Neural cell (in vitro differentiated cells): ENCODE measurements around the gene HMCN2. TPM values are rescaled to one million over a fixed set of nuclear protein-coding genes. Genes with fewer than 3 reads are reported as not detected.

Experiments
- H2AFZ ChIP-seq: fragments of 200-600, 300-800 bp; sonication (generic), shearing (Covaris generic); 2 replicates; pipeline ENCODE4 v1.6.0; 2014; ENCODE audit warnings: low read depth, mild to moderate bottlenecking, antibody characterized with exemption, low read length, moderate library complexity
- H3F3A ChIP-seq: fragments of 200-600 bp; shearing (Covaris generic); 2 replicates; pipeline ENCODE4 v1.6.1; 2016; ENCODE audit warnings: mild to moderate bottlenecking, moderate library complexity, mixed read lengths, antibody characterized with exemption, low read length; ENCODE audit not compliant: insufficient read depth, poor library complexity, severe bottlenecking
- H3K27ac ChIP-seq: fragments of 200-600, 300-800 bp; sonication (generic), shearing (Covaris generic); 2 replicates; pipeline ENCODE4 v1.5.1; 2014; ENCODE audit warnings: mild to moderate bottlenecking, low read length, moderate library complexity
- H3K27me3 ChIP-seq: fragments of 300-800, 200-600 bp; sonication (generic), shearing (Covaris generic); 2 replicates; pipeline ENCODE4 v1.6.0; 2014; ENCODE audit warnings: mild to moderate bottlenecking, low read depth, low read length, moderate library complexity; ENCODE audit not compliant: insufficient read depth
- H3K36me3 ChIP-seq: fragments of 300-800, 200-600 bp; sonication (generic), shearing (Covaris generic); 2 replicates; pipeline ENCODE4 v1.5.1; 2014; ENCODE audit warnings: mild to moderate bottlenecking, antibody characterized with exemption, low read length, moderate library complexity; ENCODE audit not compliant: insufficient read depth
- H3K4me2 ChIP-seq: fragments of 300-800, 200-600 bp; sonication (generic), shearing (Covaris generic); 2 replicates; pipeline ENCODE4 v1.6.0; 2014; ENCODE audit warnings: mild to moderate bottlenecking, low read length
- H3K4me3 ChIP-seq: fragments of 300-800, 200-600 bp; sonication (generic), shearing (Covaris generic); 2 replicates; pipeline ENCODE4 v1.5.1; 2014; ENCODE audit warnings: mild to moderate bottlenecking, low read length, moderate library complexity
- H3K79me2 ChIP-seq: fragments of 200-600 bp; shearing (Covaris generic); replicated peaks from 2 replicates; pipeline ENCODE4 v1.6.0; 2014; ENCODE audit warnings: mild to moderate bottlenecking, low read length, moderate library complexity; ENCODE audit not compliant: insufficient read depth
- H3K9ac ChIP-seq: fragments of 300-800, 200-600 bp; sonication (generic), shearing (Covaris generic); 2 replicates; pipeline ENCODE4 v1.6.1; 2016; ENCODE audit warnings: mild to moderate bottlenecking, low read length, mixed read lengths
- H3K9me2 ChIP-seq: fragments of 200-600 bp; shearing (Covaris generic); 2 replicates; pipeline ENCODE4 v1.6.1; 2016; ENCODE audit warnings: mild to moderate bottlenecking, low read length, mixed read lengths; ENCODE audit not compliant: insufficient read depth
- H3K9me3 ChIP-seq: fragments of 200-600, 300-800 bp; sonication (generic), shearing (Covaris generic); 2 replicates; pipeline ENCODE4 v1.6.1; 2016; ENCODE audit warnings: mild to moderate bottlenecking, mixed run types, low read length, moderate library complexity, mixed read lengths
- H4K20me1 ChIP-seq: fragments of 200-600 bp; shearing (Covaris generic); 2 replicates; pipeline ENCODE4 v1.6.1; 2016; ENCODE audit warnings: mild to moderate bottlenecking, mixed run types; ENCODE audit not compliant: insufficient read depth
- EP300 ChIP-seq: fragments of 450-650 bp; conservative IDR thresholded peaks from 2 replicates; pipeline ENCODE4 v1.6.1; 2014; ENCODE audit warnings: antibody characterized with exemption, mild to moderate bottlenecking, moderate library complexity; ENCODE audit not compliant: poor library complexity, severe bottlenecking
- EZH2 ChIP-seq: fragments of 200-600, 300-800 bp; shearing (Covaris generic), sonication (generic); IDR thresholded peaks from 2 replicates; pipeline ENCODE4 v1.6.1; 2014; ENCODE audit warnings: antibody characterized with exemption, low read length, borderline replicate concordance, mild to moderate bottlenecking; ENCODE audit not compliant: insufficient read depth, poor library complexity, severe bottlenecking
- MXI1 ChIP-seq: fragments of 450-650 bp; conservative IDR thresholded peaks from 2 replicates; pipeline ENCODE4 v1.6.1; 2014; ENCODE audit warnings: antibody characterized with exemption, mild to moderate bottlenecking; ENCODE audit not compliant: poor library complexity, severe bottlenecking
- POLR2AphosphoS5 ChIP-seq: IDR thresholded peaks from 2 replicates; pipeline ENCODE4 v1.6.1; 2012
- RAD21 ChIP-seq: fragments of 450-650 bp; conservative IDR thresholded peaks from 2 replicates; pipeline ENCODE4 v1.6.1; 2014; ENCODE audit warnings: antibody characterized with exemption, mild to moderate bottlenecking, moderate library complexity
- SMC3 ChIP-seq: fragments of 450-650 bp; conservative IDR thresholded peaks from 2 replicates; pipeline ENCODE4 v1.6.1; 2014; ENCODE audit warnings: antibody characterized with exemption, mild to moderate bottlenecking, moderate library complexity; ENCODE audit not compliant: poor library complexity
- TAF1 ChIP-seq: IDR thresholded peaks from 2 replicates; pipeline ENCODE4 v1.6.1; 2012; ENCODE audit warnings: low read depth
- polyA plus RNA-seq: library from polyadenylated mRNA; depleted of rRNA; stranded (reverse); fragments of >200 nt; gene quantifications from 2 replicates; pipeline ENCODE4 v1.2.3, GENCODE V29; 2014
- TF ChIP-seq, protein P1 (sequence below): fragments of 450-650 bp; IDR thresholded peaks from 2 replicates; pipeline ENCODE4 v1.5.1; 2014; ENCODE audit warnings: antibody characterized with exemption, mild to moderate bottlenecking, moderate library complexity; ENCODE audit not compliant: poor library complexity, severe bottlenecking
- TF ChIP-seq, protein P2 (sequence below): IDR thresholded peaks from 2 replicates; pipeline ENCODE4 v1.6.1; 2012; ENCODE audit warnings: borderline replicate concordance

The HMCN2 gene
- polyA plus RNA-seq, 1 donor from 2014 or later: 1.7 TPM

DNA sequence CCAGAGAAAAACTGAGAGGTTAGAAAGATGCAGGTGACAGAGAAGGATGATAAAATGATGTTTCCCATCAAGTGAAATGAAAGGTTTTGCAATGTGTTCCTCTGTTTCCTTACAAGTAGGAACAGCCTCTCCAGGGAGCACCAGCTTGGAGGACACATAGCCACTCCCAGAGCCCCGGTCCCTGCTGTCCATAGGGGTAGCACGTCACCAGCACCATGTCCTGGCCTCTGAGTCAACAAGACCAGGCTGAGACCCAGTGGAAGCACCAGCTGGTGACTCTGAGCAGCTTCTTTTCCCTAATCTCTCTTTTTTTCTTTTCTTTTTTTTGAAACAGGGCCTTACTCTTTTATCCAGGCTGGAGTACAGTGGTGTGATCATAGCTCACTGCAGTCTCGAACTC, 19.4 kb upstream of the HMCN2 start:
- H3K27me3 ChIP-seq: no peaks in the 10 kb centered on the region
- no peak overlapping the region for H3K4me2 ChIP-seq
- H3F3A ChIP-seq: no peaks in the 10 kb centered on the region
- no peak overlapping the region for H3K9ac ChIP-seq
- no peak for TF ChIP-seq POLR2AphosphoS5
- no peak for TF ChIP-seq MXI1
- TF ChIP-seq EZH2: no peak
- H4K20me1 ChIP-seq: no peaks in the 10 kb centered on the region
- no peak overlapping the region for H2AFZ ChIP-seq
- no peaks in the 10 kb centered on the region for H3K9me3 ChIP-seq
- no peak overlapping the region for H3K4me3 ChIP-seq
- no peak overlapping the region for H3K27ac ChIP-seq
- H3K9me2 ChIP-seq: no peaks in the 10 kb centered on the region
- no peaks in the 10 kb centered on the region for H3K36me3 ChIP-seq
- no peaks in the 10 kb centered on the region for H3K79me2 ChIP-seq

GRCh38 chr9:130254747-130255630, 10.6 kb upstream of the HMCN2 start:
- H4K20me1 ChIP-seq: no peaks in the 10 kb centered on the region
- H3K36me3 ChIP-seq: no peaks in the 10 kb centered on the region
- H3F3A ChIP-seq: no peaks in the 10 kb centered on the region
- H2AFZ ChIP-seq: no peak overlapping the region
- no peak overlapping the region for H3K4me2 ChIP-seq
- no peaks in the 10 kb centered on the region for H3K79me2 ChIP-seq
- H3K9ac ChIP-seq: no peak overlapping the region
- no peaks in the 10 kb centered on the region for H3K9me2 ChIP-seq
- H3K4me3 ChIP-seq: no peak overlapping the region
- TF ChIP-seq, protein P1, sequence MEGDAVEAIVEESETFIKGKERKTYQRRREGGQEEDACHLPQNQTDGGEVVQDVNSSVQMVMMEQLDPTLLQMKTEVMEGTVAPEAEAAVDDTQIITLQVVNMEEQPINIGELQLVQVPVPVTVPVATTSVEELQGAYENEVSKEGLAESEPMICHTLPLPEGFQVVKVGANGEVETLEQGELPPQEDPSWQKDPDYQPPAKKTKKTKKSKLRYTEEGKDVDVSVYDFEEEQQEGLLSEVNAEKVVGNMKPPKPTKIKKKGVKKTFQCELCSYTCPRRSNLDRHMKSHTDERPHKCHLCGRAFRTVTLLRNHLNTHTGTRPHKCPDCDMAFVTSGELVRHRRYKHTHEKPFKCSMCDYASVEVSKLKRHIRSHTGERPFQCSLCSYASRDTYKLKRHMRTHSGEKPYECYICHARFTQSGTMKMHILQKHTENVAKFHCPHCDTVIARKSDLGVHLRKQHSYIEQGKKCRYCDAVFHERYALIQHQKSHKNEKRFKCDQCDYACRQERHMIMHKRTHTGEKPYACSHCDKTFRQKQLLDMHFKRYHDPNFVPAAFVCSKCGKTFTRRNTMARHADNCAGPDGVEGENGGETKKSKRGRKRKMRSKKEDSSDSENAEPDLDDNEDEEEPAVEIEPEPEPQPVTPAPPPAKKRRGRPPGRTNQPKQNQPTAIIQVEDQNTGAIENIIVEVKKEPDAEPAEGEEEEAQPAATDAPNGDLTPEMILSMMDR: no peak
- TF ChIP-seq MXI1 (no peak), SMC3 (no peak), TAF1 (no peak), EZH2 (no peak), EP300 (no peak), RAD21 (no peak), POLR2AphosphoS5 (no peak)
- TF ChIP-seq, protein P2, sequence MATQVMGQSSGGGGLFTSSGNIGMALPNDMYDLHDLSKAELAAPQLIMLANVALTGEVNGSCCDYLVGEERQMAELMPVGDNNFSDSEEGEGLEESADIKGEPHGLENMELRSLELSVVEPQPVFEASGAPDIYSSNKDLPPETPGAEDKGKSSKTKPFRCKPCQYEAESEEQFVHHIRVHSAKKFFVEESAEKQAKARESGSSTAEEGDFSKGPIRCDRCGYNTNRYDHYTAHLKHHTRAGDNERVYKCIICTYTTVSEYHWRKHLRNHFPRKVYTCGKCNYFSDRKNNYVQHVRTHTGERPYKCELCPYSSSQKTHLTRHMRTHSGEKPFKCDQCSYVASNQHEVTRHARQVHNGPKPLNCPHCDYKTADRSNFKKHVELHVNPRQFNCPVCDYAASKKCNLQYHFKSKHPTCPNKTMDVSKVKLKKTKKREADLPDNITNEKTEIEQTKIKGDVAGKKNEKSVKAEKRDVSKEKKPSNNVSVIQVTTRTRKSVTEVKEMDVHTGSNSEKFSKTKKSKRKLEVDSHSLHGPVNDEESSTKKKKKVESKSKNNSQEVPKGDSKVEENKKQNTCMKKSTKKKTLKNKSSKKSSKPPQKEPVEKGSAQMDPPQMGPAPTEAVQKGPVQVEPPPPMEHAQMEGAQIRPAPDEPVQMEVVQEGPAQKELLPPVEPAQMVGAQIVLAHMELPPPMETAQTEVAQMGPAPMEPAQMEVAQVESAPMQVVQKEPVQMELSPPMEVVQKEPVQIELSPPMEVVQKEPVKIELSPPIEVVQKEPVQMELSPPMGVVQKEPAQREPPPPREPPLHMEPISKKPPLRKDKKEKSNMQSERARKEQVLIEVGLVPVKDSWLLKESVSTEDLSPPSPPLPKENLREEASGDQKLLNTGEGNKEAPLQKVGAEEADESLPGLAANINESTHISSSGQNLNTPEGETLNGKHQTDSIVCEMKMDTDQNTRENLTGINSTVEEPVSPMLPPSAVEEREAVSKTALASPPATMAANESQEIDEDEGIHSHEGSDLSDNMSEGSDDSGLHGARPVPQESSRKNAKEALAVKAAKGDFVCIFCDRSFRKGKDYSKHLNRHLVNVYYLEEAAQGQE: no peak
- H3K27ac ChIP-seq: no peak overlapping the region
- H3K27me3 ChIP-seq: no peaks in the 10 kb centered on the region
- H3K9me3 ChIP-seq: no peaks in the 10 kb centered on the region
